Measurements from ENCODE around the gene HEY2.
"Not testable (repeated sequence)": the region's sequence is repeated elsewhere in the genome, so short reads cannot be mapped to it uniquely, and the experiment has no call there.

Gene HEY2

GRCh38 chr6:125749173-125749864 is at the start of gene HEY2:
TSS of gene HEY2 (plus strand) at chr6:125749632. CDS start at chr6:125749777, 145 bp downstream.
- peak; percentile 95 for DNase-seq (ENCODE audit: low spot score)

- peak; percentile 96 for DNase-seq (ENCODE audit: low spot score)
Measured at GRCh38 chr6:125700581-125701353, 48.7 kb upstream of the HEY2 start.

DNA sequence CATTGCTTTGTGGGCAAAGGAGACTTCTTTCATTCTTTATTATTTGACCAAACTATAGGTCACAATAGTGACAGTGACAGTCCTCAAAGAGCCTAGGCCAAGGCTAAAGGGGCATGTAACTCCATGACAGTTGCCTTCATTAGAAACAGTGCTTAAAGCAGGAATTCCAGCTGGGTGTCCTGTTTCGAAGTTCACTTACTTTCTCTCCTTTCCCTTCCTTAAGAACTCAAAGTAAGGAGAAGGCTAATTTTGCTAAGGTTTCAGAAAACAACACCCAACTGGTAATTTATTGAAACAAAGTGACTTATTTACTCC is 48.1 kb upstream of the HEY2 start:
- DNase-seq (ENCODE audit: low spot score) = no peak

DNA sequence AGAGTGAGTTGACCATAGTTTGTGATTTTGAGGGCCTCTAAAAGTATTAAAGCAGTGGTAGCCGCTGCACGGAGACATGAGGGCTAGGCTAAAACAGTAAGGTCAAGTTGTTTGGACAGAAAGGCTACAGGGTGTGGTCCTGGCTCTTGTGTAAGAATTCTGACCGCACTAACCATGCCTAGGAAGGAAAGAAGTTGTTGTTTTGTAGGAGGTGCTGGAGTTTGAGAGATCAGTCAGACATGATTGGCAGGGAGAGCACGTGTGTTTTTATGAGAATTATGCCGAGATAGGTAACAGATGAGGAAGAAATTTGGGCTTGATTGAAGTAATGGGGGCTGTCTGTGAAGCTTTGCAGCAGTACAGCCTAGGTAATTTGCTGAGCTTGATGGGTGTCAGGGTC is 45.5 kb upstream of the HEY2 start:
- not testable (repeated sequence) for DNase-seq (ENCODE audit: low spot score)

- no peak for DNase-seq (ENCODE audit: low spot score)
Measured at GRCh38 chr6:125707615-125708243, 41.7 kb upstream of the HEY2 start.

DNA sequence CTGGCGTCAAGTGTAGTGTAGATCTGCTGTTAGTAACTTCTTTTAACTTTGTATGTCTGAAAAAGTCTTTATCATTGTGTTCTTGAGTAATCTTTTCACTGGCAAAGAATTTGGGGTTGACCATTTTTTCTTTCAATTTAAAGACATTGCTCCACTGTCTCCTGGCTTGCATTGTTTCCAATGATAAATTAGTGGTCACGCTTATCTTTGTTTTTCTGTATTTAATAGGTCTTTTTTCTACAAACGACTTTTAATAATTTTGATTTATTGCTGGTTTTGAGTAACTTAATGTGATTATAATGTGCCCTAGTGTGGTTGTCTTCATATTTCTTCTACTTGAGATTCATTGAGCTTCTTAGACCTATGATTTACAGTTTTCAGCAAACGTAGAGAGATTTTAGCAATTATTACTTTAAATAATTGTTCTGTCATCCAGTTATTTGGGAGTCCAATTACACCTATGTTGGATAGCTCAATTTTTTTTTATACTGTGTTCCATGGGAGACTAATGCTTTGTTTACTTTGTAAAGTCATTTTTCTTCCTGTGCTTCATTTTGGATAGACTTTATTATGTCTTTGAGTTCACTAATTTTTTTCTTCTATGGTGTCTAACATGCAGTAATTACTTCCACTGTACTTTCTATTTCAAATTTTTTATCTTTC is 38.3 kb upstream of the HEY2 start:
- no peak for DNase-seq (ENCODE audit: low spot score)

GRCh38 chr6:125714441-125715090 is 34.9 kb upstream of the HEY2 start:
- DNase-seq (ENCODE audit: low spot score) = no peak

- DNase-seq (ENCODE audit: low spot score) = no peak
Measured at GRCh38 chr6:125717120-125717731, 32.2 kb upstream of the HEY2 start.

- DNase-seq (ENCODE audit: low spot score) = no peak
Measured at GRCh38 chr6:125718109-125718508, 31.3 kb upstream of the HEY2 start.

DNA sequence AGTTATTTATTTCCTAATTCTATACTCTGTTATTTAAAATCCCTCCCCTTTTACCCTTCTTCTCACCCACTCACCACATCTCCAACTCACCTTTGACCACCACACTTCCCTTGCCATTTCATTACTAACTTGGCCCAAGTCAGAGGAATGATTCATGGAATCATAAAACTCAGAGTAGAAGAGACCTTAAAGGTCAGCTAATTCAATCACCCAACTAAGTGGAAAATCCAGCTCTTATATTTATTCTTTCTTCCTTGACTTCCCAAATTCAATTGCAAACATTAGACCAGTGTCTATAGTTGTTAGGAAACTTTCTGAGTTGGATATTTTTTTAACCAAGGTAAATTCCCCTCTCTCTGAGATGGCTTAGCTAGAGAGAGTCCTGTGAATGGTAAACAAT is 26.5 kb upstream of the HEY2 start:
- no peak for DNase-seq (ENCODE audit: low spot score)

DNA sequence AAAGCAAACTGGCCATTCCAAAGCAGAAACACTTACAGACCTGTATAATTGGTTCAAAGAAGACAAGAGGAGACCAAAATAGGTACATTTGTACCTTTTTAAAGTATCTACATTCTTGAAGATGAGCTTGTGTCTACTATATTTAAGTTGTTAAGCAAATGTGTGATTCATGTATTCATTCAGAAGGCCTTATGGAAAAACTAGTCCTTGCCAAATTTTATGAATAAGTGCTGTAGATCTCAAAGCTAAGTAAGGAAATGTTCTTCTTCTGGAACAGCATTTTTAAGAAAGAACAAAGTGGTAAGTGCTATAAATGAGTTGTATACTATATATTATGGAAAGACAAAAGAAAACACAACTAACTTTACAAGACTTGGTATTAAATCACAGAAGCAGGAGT is 22.2 kb upstream of the HEY2 start:
- DNase-seq (ENCODE audit: low spot score) = no peak

GRCh38 chr6:125728739-125729138 is 20.7 kb upstream of the HEY2 start:
- no peak for DNase-seq (ENCODE audit: low spot score)

- DNase-seq (ENCODE audit: low spot score) = no peak
Measured at GRCh38 chr6:125729983-125730382, 19.4 kb upstream of the HEY2 start.

DNA sequence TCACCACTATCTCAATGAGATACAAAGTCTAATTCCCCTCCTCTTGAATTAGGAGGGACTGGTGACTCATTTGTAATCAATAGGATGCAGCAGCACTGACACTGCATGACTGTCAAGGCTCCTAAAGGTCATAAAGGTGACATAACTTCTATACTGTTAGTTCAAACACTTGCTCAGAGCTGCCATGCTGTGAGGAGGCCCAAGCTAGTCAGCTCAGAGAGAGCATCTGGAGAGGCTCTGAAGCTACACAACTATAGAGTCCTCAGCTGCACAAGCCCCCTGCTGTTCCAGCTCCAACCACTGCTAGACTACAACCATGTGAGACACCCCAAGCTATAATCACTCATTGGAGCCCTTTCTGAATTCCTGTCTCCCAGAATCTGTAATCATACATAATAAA is 17.0 kb upstream of the HEY2 start:
- no peak for DNase-seq (ENCODE audit: low spot score)

GRCh38 chr6:125733516-125734300 is 15.7 kb upstream of the HEY2 start:
- DNase-seq (ENCODE audit: low spot score) = peak; percentile 75

GRCh38 chr6:125738276-125738675 is 11.2 kb upstream of the HEY2 start:
- no peak for DNase-seq (ENCODE audit: low spot score)

GRCh38 chr6:125739364-125739763 is 10.1 kb upstream of the HEY2 start:
- no peak for DNase-seq (ENCODE audit: low spot score)

DNA sequence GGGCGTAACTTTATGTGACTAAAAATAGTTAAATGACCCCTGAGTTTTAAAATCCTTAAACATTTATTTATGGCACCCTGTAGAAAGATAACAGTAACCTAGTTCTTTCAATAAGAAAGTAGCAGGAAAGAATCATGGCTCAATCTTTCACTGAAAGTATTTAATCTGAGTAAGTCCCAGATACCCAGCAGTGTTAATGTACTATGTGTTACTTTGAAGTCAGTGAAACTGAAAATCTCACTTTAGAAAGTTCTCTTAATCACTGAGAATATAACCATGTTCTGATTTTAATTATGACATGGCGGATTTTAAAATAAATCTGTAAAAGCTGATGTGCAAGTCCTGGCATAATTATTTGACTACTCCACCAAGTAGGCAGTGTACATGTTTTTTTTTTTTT is 8.1 kb upstream of the HEY2 start:
- no peak for DNase-seq (ENCODE audit: low spot score)

DNA sequence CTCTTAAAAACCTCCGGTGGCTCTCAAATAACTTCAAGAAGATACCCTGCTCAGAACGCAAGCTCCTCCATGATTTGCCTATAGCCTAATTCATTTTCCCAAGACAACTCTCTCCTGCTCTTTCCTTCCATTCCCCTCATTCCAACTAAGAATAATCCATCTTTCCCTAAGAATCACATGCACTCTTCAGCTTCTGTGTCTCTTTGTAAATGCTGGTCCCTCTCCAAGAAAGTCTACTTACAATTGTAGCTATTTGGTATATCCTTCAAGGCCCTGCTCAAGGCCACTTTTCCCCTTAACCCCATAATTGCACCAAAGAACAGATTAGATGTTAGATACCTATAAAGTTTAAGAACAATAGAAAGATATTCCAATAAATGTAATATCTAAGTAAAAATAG is 7.4 kb upstream of the HEY2 start:
- DNase-seq (ENCODE audit: low spot score) = peak; percentile 52

GRCh38 chr6:125742464-125743120 is 6.8 kb upstream of the HEY2 start:
- DNase-seq (ENCODE audit: low spot score) = peak; percentile 52
